Tibial nerve (tissue), 3 donors: ENCODE measurements around the gene KRT84.

Experiments used
- CTCF ChIP-seq, 5 experiments: fragments of 200-600 bp in 3 of 5; fragments of 450-650 bp in 2 of 5; sonication (generic) in 3 of 5; IDR thresholded peaks; one replicate each; pipeline ENCODE4 v1.5.1; 2016 to 2019; ENCODE audit warnings: antibody characterized with exemption in 5 of 5, mild to moderate bottlenecking in 3 of 5, moderate library complexity in 2 of 5
- POLR2A ChIP-seq, 2 donors: fragments of 450-650 bp; IDR thresholded peaks; one replicate each; pipeline ENCODE4 v1.6.1; 2017; ENCODE audit warnings: antibody characterized with exemption in 2 of 2, mild to moderate bottlenecking in 2 of 2, moderate library complexity in 2 of 2

- TF ChIP-seq CTCF (IDR thresholded peaks at IDR 0.05) = no peak
- TF ChIP-seq POLR2A (IDR thresholded peaks at IDR 0.05) = no peak
Observed at GRCh38 chr12:52361553-52361952, 23.9 kb downstream of the KRT84 start.
